NCI-H345 treated with DMSO at 0.1 percent for 48 hours (cell line): ENCODE results near the gene NR2F2.

Source experiments
- DNase-seq: peaks from one replicate; lab custom pipeline; 2025; ENCODE audit not compliant: unreplicated experiment; lab: John Stamatoyannopoulos, UW

Gene NR2F2

GRCh38 chr15:96330450-96331143 lies at the start of gene NR2F2:
TSS of gene NR2F2 (plus strand) at chr15:96330700. CDS start at chr15:96332106, 1,406 bp downstream.
- DNase-seq = peak; percentile 80

- DNase-seq = no peak
Observed at GRCh38 chr15:96285305-96285704, 45.2 kb upstream of the NR2F2 start.

- no peak for DNase-seq
Observed at GRCh38 chr15:96285729-96286254, 44.7 kb upstream of the NR2F2 start.

GRCh38 chr15:96290679-96291078 lies 39.8 kb upstream of the NR2F2 start:
- no peak for DNase-seq

GRCh38 chr15:96292635-96293034 lies 37.9 kb upstream of the NR2F2 start:
- no peak for DNase-seq

- DNase-seq = no peak
Observed at GRCh38 chr15:96293441-96293840, 37.1 kb upstream of the NR2F2 start.

GRCh38 chr15:96294766-96295165 lies 35.7 kb upstream of the NR2F2 start:
- DNase-seq = no peak

- no peak for DNase-seq
Observed at GRCh38 chr15:96296264-96296663, 34.2 kb upstream of the NR2F2 start.

- DNase-seq = no peak
Observed at GRCh38 chr15:96297783-96298182, 32.7 kb upstream of the NR2F2 start.

- no peak for DNase-seq
Observed at GRCh38 chr15:96298217-96298616, 32.3 kb upstream of the NR2F2 start.

GRCh38 chr15:96300836-96301235 lies 29.7 kb upstream of the NR2F2 start:
- no peak for DNase-seq

GRCh38 chr15:96303503-96304056 lies 26.9 kb upstream of the NR2F2 start:
- no peak for DNase-seq

- no peak for DNase-seq
Observed at GRCh38 chr15:96304839-96305238, 25.7 kb upstream of the NR2F2 start.

- DNase-seq = no peak
Observed at GRCh38 chr15:96306321-96306720, 24.2 kb upstream of the NR2F2 start.

GRCh38 chr15:96307856-96308394 lies 22.6 kb upstream of the NR2F2 start:
- DNase-seq = no peak

GRCh38 chr15:96309143-96309660 lies 21.3 kb upstream of the NR2F2 start:
- no peak for DNase-seq

- no peak for DNase-seq
Observed at GRCh38 chr15:96311256-96311955, 19.1 kb upstream of the NR2F2 start.

GRCh38 chr15:96311956-96312294 lies 18.6 kb upstream of the NR2F2 start:
- DNase-seq = no peak

- DNase-seq = no peak
Observed at GRCh38 chr15:96312641-96313335, 17.7 kb upstream of the NR2F2 start.

- no peak for DNase-seq
Observed at GRCh38 chr15:96314518-96314917, 16.0 kb upstream of the NR2F2 start.

- DNase-seq = no peak
Observed at GRCh38 chr15:96314963-96315362, 15.5 kb upstream of the NR2F2 start.
